Hematopoietic multipotent progenitor cell (in vitro differentiated cells): ENCODE results near the gene ACOX3. TPM values are rescaled to one million over a fixed set of nuclear protein-coding genes. Genes with fewer than 3 reads are reported as not detected.
"Not testable (repeated sequence)": the region's sequence is repeated elsewhere in the genome, so short reads cannot be mapped to it uniquely, and the experiment has no call there.

Source experiments
- DNase-seq, 3 donors: peaks; one replicate each; pipeline ENCODE4 v3.0.0-alpha.2; 2011 to 2015; ENCODE audit warnings: low read depth in 2 of 3, low spot score in 2 of 3
- total RNA-seq: library from RNA; depleted of rRNA; stranded (reverse); fragments of >200 nt; gene quantifications from one replicate; pipeline ENCODE4 v1.2.3, GENCODE V29; 2012

Gene ACOX3
- total RNA-seq, 1 donor = 26.9 TPM

DNA sequence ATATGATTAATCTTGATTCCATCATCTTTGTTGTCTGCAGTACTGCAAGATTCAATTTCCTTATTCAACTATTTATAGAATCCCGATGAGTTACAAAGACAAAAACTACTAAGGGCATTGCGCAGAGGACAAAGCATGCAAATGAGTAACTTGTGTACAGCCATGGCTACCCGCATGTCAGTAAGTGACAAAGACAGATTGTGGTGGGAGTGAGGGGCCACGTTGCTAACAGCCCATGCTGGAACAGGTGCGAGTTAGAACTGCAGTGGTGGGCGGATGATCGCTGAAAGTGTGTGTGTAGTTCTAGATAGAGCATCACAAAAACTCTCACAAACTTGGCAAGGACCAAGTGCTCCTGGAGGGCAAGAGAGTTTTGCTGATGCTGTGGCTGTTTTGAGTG lies 49.5 kb downstream of the ACOX3 start:
- no peak for DNase-seq

GRCh38 chr4:8390577-8390976 lies 49.9 kb downstream of the ACOX3 start:
- DNase-seq = no peak

GRCh38 chr4:8388528-8388870 lies 52.0 kb downstream of the ACOX3 start:
- DNase-seq = no peak

GRCh38 chr4:8387615-8388527 lies 52.7 kb downstream of the ACOX3 start:
- DNase-seq = no peak

- no peak for DNase-seq
Measured at GRCh38 chr4:8387194-8387593, 53.3 kb downstream of the ACOX3 start.

DNA sequence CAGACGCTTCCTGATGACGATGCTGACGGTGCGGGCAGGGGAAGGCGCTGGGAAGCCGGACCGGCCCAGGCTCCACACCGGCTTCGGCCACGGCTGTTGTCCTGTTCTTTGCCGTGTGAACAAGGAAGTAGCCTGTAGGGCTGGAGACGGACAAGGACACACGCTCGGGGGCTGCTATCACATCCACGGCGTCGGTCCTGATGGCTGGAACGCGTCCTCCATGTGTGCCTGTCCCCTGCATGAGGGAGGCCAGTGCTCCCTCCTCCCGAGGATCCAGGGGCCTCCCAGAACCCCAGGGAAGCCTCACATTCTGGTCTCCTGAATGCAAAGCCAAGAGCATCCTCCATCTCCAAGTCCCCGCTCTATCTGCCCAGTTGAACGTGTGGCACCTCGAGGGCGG lies 53.8 kb downstream of the ACOX3 start:
- no peak for DNase-seq

DNA sequence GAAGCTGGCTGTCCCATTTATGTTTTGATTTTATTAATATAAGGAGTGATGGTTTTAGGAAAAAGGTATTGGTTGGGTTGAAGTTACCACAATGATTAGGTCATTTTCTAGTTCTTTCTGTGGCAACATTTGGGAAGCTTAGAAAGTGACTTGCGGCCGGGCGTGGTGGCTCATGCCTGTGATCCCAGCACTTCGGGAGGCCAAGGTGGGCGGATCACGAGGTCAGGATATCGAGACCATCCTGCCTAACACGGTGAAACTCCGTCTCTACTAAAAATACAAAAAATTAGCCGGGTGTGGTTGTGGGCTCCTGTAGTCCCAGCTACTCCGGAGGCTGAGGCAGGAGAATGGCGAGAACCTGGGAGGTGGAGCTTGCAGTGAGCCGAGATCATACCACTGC lies 54.4 kb downstream of the ACOX3 start:
- DNase-seq = not testable (repeated sequence)

- DNase-seq = no peak
Measured at GRCh38 chr4:8385611-8386010, 54.9 kb downstream of the ACOX3 start.

DNA sequence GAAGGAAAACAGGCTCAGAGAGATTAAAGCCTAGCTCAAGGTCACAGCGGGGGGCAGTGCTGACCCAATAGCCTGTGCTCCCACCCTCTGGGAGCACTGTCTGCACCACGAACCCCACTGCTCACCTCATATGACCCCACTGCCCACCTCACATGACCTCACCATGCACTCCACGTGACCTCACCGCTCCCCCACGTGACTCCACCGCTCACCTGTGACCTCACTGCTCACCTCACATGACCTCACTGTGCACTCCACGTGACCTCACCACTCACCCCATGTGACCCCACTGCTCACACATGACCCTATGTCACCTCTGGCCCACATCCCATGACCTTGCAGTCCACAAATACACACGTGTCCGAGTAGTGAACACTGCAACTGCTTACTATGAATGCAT lies 55.4 kb downstream of the ACOX3 start:
- DNase-seq = no peak

DNA sequence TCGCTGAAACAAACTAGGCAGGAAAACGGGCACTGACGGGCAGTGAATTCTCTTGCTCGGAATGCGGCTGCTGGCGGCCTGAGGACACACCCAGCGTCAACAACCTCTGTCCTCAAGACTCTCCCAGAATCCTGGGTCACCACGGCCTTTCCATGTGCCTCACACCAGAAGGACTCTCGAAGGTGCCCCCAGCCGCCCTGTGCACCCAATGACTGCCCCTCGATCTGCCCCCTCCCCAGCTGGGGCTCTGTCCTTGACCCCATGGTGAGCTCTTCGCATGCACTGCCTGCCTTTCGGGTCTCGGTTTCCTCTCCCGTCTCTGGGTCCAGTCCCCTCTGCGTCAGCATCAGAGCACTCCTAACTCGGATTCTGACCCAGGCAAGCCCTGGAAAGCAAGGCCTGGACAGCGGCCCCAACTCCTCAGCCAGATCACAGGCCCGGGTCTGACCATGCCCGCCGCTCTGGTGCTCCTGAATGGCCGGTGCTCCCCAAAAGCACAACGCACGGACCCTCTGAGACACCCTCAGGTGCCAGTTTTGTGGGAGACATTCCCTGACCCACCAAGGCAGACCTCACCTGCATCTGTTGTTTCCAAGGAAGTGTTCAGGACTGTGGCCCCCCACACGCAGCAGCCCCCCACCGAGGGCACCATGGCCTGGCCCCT lies 56.0 kb downstream of the ACOX3 start:
- DNase-seq = no peak

GRCh38 chr4:8383451-8384160 lies 56.9 kb downstream of the ACOX3 start:
- DNase-seq = no peak

GRCh38 chr4:8383016-8383415 lies 57.5 kb downstream of the ACOX3 start:
- no peak for DNase-seq

GRCh38 chr4:8381814-8382581 lies 58.5 kb downstream of the ACOX3 start:
- no peak for DNase-seq

DNA sequence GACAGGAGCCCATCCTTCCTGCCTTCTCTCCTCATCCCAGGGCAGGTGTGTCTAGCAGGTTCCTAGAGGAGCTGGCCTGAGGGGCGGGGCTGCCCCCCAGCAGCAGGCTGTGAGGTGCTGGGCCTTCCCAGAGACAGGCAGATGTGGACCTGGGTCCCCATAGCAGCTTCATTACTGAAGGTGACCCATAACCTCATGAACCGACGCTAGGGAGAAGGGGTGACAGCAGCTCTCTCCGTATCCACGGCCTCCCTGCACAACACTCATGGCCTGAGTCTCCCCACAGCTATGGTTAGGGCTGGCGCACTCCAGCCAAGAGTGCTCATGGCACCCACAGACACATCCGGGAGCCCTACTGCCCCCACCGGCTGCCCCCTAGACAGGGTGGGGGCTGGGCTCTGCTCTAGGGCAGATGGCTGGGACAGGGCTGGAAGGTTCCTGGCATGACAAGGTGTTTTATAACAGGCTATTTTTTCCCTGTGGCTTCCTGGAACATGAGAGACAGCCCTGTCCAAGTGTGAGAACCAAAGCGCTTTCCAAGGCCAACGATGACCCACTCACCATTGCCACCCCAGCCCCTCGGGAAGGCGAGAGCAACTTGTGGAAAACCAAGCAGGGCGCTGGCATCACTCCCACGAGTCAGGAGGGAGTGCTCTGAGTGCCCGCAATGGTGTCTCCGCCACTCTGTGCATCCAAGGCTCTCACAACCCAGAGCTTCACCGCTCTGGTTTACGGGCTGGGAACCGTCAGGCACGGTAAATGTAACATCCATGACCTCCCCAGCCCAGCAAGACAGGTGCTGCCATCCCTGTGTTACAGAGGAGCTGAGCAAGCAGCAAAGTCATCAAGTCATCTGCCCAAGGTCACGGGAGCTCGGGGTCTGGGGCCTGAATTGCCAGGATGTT lies 59.8 kb downstream of the ACOX3 start:
- DNase-seq = no peak

- DNase-seq = no peak
Measured at GRCh38 chr4:8379771-8380170, 60.8 kb downstream of the ACOX3 start.

GRCh38 chr4:8379281-8379680 lies 61.2 kb downstream of the ACOX3 start:
- DNase-seq = no peak

DNA sequence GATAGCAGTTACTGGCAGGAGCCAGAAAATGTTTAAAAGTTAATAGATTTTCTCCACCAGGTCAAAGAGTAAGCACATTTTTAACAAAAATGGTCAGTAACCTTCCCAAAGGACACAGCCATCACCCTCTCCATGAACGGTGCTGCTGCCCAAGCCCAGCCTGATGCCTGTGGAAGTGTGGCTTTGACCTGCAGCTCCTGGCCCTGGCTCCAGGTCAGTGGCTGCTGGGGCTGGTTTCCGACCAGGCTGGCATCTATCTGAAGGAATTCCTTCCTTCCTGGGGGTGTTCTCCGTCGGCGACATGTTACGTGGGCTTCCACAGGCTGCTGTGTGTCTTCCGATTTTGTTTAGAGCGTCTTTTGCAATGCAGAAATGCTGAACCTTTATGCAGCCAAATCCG lies 61.7 kb downstream of the ACOX3 start:
- no peak for DNase-seq

DNA sequence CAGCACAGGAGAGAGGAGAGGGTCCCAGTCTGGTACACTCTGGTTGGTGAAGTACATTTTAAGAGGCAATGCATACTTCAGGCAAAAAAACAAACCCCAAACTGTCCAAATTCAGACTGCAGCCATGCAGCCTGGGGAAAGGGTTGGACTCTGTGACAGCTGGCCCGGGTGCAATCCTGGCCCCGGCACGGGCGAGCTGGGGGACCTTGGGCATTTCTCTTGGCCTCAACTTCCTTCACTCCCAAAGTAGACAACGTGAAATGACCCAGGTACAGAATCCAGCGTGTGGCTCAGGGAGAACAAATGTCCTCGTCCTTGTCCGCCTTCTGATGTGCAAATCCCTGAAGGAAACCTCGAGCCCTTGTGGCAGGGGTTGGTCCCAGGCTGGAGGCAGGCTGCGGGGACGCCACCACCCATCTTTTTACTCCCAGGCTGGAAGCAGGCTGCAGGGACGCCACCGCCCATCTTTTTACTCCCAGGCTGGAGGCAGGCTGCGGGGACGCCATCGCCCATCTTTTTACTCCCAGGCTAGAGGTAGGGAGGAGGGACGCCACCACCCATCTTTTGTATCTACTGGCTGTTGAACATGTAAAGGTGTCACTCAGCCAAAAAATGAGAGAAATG lies 62.3 kb downstream of the ACOX3 start:
- no peak for DNase-seq
